ENCODE results near the gene SERPINE2. TPM values are rescaled to one million over a fixed set of nuclear protein-coding genes. Genes with fewer than 3 reads are reported as not detected.
"Not testable (repeated sequence)": the region's sequence is repeated elsewhere in the genome, so short reads cannot be mapped to it uniquely, and the experiment has no call there.

Gene SERPINE2
- total RNA-seq, 4 donors from 2014 or later, result 4.9 to 37.4 (median 15.8) TPM

DNA sequence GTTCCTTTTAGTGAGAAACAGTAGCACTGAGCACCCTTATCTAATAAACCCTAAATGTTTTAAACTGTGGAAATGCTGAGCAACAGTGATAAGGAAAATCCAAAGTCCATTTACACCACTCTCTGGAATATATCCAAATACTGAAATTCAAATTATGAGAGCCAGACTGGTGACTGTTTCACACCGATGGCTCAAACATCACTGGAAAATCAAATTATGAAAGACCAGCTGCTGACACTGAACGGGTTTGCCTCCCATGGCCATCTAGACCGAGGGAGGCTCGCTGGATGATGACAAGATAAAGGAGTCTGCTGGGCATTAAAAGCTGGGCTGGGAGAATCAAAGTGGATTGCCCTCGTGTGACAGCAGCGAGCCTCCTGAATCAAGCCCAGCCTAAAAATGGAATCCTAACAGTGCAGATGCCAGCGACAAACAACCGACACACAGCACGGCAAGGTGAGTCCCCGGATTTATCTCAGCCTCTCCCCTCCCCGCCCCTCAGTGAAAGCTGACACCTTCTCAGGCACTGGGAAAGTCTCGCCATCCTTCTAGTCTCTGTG, 30.3 kb downstream of the SERPINE2 start:
- no peak for TF ChIP-seq POLR2AphosphoS5 (IDR thresholded peaks at IDR 0.05)
- TF ChIP-seq, protein P1, sequence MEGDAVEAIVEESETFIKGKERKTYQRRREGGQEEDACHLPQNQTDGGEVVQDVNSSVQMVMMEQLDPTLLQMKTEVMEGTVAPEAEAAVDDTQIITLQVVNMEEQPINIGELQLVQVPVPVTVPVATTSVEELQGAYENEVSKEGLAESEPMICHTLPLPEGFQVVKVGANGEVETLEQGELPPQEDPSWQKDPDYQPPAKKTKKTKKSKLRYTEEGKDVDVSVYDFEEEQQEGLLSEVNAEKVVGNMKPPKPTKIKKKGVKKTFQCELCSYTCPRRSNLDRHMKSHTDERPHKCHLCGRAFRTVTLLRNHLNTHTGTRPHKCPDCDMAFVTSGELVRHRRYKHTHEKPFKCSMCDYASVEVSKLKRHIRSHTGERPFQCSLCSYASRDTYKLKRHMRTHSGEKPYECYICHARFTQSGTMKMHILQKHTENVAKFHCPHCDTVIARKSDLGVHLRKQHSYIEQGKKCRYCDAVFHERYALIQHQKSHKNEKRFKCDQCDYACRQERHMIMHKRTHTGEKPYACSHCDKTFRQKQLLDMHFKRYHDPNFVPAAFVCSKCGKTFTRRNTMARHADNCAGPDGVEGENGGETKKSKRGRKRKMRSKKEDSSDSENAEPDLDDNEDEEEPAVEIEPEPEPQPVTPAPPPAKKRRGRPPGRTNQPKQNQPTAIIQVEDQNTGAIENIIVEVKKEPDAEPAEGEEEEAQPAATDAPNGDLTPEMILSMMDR (IDR thresholded peaks at IDR 0.05), result no peak
- TF ChIP-seq POLR2A (IDR thresholded peaks at IDR 0.05), result no peak
- no peak for TF ChIP-seq EP300 (IDR thresholded peaks at IDR 0.05; ENCODE audit: low read depth)
- peak; percentile 32 for DNase-seq
- Histone ChIP-seq H3K27me3 (no peaks in the 10 kb centered on the region), H3K4me3 (no peak overlapping the region), H3K9me3 (no peaks in the 10 kb centered on the region), H3K27ac (peak overlapping the region; percentile 38 to 73 (median 56)), H3K4me1 (peaks cover 0 to 26% (median 11%) of the 10 kb centered on the region in 4 donors), H3K36me3 (no peaks in the 10 kb centered on the region)
- WGBS, 2 donors (ENCODE audit: low coverage in 1 of 2), result 60% methylated on average over 12 of the region's 12 CpGs; no CpG with 5 or more reads in 1 of the 2 donors
- intact Hi-C loops (cut with DNase I; ENCODE audit: low total_unique reads) (no loop called here), in situ Hi-C loops (cut with MboI; ENCODE audit: low pct_ligation_motif_present in 1 of 4, low pct_unique_long_range_greater_than_20kb in 1 of 4, low sequenced_read_pairs in 3 of 4) (no loop called here)

DNA sequence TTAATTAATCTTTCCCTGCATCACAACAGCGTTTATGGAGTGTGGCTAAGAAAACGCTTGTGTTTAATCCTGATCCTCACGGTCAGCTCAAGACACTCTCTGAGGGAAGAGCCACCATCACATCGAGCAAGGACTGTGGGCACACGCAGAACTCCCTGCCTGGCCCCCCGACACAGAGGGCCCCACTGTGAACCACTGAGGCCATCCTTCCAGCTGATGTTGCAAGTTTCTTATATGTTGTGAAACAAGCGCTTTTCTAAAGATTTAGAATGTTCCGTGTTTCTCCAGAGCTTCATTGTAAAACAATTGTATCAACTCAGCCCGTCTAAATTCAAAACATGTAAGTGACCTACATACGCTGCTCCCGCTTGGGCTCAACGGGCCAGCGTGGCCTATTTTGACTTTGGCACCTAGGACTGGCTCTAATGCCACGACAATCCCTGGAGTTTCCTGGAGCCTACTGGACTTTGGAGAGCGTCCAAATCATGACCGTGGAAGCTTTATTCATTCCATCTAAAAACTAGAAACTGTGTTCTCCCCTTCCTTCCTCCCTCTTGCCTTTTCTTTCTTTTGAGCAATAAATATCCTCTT, 34.9 kb downstream of the SERPINE2 start:
- Histone ChIP-seq H3K4me3 (no peak overlapping the region), H3K4me1 (peaks cover 0 to 16% (median 6%) of the 10 kb centered on the region in 4 donors), H3K9me3 (no peaks in the 10 kb centered on the region), H3K36me3 (no peaks in the 10 kb centered on the region), H3K27me3 (no peaks in the 10 kb centered on the region), H3K27ac (no peak overlapping the region)
- no peak for DNase-seq
- TF ChIP-seq EP300 (IDR thresholded peaks at IDR 0.05; ENCODE audit: low read depth) (no peak), POLR2A (IDR thresholded peaks at IDR 0.05) (no peak), POLR2AphosphoS5 (IDR thresholded peaks at IDR 0.05) (no peak)
- TF ChIP-seq, protein P1 (IDR thresholded peaks at IDR 0.05), result no peak
- intact Hi-C loops (cut with DNase I; ENCODE audit: low total_unique reads) (no loop called here), in situ Hi-C loops (cut with MboI; ENCODE audit: low pct_ligation_motif_present in 1 of 4, low pct_unique_long_range_greater_than_20kb in 1 of 4, low sequenced_read_pairs in 3 of 4) (no loop called here)
- 79 to 87% methylated on average over 5 to 16 of the region's 16 CpGs for WGBS, 2 donors (ENCODE audit: low coverage in 1 of 2)

DNA sequence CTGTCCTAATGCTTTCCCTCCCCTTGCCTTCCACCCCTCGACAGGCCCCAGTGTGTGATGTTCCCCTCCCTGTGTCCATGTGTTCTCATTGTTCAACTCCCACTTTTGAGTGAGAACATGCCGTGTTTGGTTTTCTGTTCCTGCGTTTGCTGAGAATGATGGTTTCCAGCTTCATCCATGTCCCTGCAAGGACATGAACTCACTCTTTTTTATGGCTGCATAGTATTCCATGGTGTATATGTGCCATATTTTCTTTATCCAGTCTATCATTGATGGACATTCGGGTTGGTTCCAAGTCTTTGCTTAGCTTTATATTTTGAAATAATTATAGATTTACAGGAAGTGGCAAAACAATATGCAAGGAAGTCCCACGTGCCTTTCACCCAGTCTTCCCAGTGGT, 38.4 kb downstream of the SERPINE2 start:
- H3K36me3 ChIP-seq; H3K4me1 ChIP-seq; H3K4me3 ChIP-seq; in situ Hi-C loops (cut with MboI; ENCODE audit: low pct_ligation_motif_present in 1 of 4, low pct_unique_long_range_greater_than_20kb in 1 of 4, low sequenced_read_pairs in 3 of 4); H3K27me3 ChIP-seq; H3K27ac ChIP-seq; H3K9me3 ChIP-seq; DNase-seq; intact Hi-C loops (cut with DNase I; ENCODE audit: low total_unique reads): not testable (repeated sequence)
- WGBS, 2 donors (ENCODE audit: low coverage in 1 of 2), result 93 to 94% methylated on average over 5 of the region's 5 CpGs

DNA sequence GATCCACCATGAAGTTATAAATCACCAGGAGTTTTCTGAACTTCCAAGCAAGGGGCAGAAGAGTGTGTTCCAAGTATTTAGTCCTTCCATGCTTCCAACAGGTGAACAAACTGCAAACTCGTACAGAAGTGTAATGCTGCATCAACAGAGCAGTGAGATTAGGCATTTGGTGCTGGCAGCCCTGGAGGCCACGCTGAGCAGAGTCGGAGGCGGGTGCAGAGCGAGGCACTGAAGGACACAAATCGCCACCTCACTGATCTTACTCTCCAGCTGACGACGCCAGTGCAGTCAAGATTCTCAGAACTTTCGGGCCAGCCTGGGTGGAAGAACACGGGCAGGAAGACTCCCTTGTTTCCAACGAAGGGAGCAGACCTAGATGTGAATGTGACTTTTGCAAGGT, 39.2 kb downstream of the SERPINE2 start:
- no peaks in the 10 kb centered on the region for H3K27me3 ChIP-seq
- H3K4me1 ChIP-seq, result no peaks in the 10 kb centered on the region
- no peaks in the 10 kb centered on the region for H3K9me3 ChIP-seq
- WGBS, 2 donors (ENCODE audit: low coverage in 1 of 2), result 95% methylated on average over 11 of the region's 11 CpGs; no CpG with 5 or more reads in 1 of the 2 donors
- DNase-seq, result no peak
- no peak for TF ChIP-seq POLR2AphosphoS5 (IDR thresholded peaks at IDR 0.05)
- TF ChIP-seq, protein P1 (IDR thresholded peaks at IDR 0.05), result no peak
- TF ChIP-seq POLR2A (IDR thresholded peaks at IDR 0.05), result no peak
- no peak for TF ChIP-seq EP300 (IDR thresholded peaks at IDR 0.05; ENCODE audit: low read depth)
- in situ Hi-C loops (cut with MboI; ENCODE audit: low pct_ligation_motif_present in 1 of 4, low pct_unique_long_range_greater_than_20kb in 1 of 4, low sequenced_read_pairs in 3 of 4) (loop anchor here in 1 of 4 donors (10.0 kb wide), 1 partner anchor 285 kb away; no protein-coding TSS in a partner anchor), intact Hi-C loops (cut with DNase I; ENCODE audit: low total_unique reads) (loop anchor here (10.0 kb wide), 1 partner anchor 285 kb away; no protein-coding TSS in a partner anchor)
- no peaks in the 10 kb centered on the region for H3K36me3 ChIP-seq
- H3K4me3 ChIP-seq, result no peak overlapping the region
- no peak overlapping the region for H3K27ac ChIP-seq
